ENCODE measurements around the gene DPP4. TPM values are rescaled to one million over a fixed set of nuclear protein-coding genes. Genes with fewer than 3 reads are reported as not detected.

The DPP4 gene
- total RNA-seq, 1 experiment from 2014 or later: 23.3 TPM

GRCh38 chr2:162030363-162031190 lies 43.4 kb downstream of the DPP4 start:
- intact Hi-C loops (cut with micrococcal nuclease): no loop called here
- POLR2A ChIA-PET (ENCODE audit: unreplicated experiment): no interaction called here
- Histone ChIP-seq H3K36me3 (ENCODE audit: low read depth, low read length) (peaks cover 4% of the 10 kb centered on the region; the same call in 1 of the 2 replicates), H3K27ac (ENCODE audit: low read length) (0 out of 2 replicates have a peak overlapping the region, but pooled peaks have one; percentile 70), H3F3A (ENCODE audit: low read length, unreplicated experiment) (no peaks in the 10 kb centered on the region), H3K4me2 (ENCODE audit: low read length) (no peak overlapping the region), H3K9ac (ENCODE audit: low read length) (no peak overlapping the region), H4K20me1 (ENCODE audit: low read length) (no peaks in the 10 kb centered on the region), H2AFZ (ENCODE audit: low read length) (no peak overlapping the region), H3K4me1 (ENCODE audit: insufficient read depth, low read length) (peaks cover 53% of the 10 kb centered on the region), H3K4me3 (ENCODE audit: low read length) (no peak overlapping the region), H3K79me2 (ENCODE audit: low read length) (no peaks in the 10 kb centered on the region), H3K9me3 (ENCODE audit: low read length) (no peaks in the 10 kb centered on the region), H3K27me3 (ENCODE audit: low read length) (no peaks in the 10 kb centered on the region), H3K9me2 (replicated peaks; ENCODE audit: low read length) (no peaks in the 10 kb centered on the region)
- CTCF ChIA-PET: no interaction called here
- ATAC-seq (no peak), DNase-seq (peak; percentile 30)
- TF ChIP-seq, protein P1, sequence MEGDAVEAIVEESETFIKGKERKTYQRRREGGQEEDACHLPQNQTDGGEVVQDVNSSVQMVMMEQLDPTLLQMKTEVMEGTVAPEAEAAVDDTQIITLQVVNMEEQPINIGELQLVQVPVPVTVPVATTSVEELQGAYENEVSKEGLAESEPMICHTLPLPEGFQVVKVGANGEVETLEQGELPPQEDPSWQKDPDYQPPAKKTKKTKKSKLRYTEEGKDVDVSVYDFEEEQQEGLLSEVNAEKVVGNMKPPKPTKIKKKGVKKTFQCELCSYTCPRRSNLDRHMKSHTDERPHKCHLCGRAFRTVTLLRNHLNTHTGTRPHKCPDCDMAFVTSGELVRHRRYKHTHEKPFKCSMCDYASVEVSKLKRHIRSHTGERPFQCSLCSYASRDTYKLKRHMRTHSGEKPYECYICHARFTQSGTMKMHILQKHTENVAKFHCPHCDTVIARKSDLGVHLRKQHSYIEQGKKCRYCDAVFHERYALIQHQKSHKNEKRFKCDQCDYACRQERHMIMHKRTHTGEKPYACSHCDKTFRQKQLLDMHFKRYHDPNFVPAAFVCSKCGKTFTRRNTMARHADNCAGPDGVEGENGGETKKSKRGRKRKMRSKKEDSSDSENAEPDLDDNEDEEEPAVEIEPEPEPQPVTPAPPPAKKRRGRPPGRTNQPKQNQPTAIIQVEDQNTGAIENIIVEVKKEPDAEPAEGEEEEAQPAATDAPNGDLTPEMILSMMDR (conservative IDR thresholded peaks at IDR 0.05; ENCODE audit: low read depth, low read length): no peak
- TF ChIP-seq EZH2 (IDR thresholded peaks at IDR 0.05; ENCODE audit: low read length, unreplicated experiment) (no peak), EZH2phosphoT487 (IDR thresholded peaks at IDR 0.05; ENCODE audit: borderline replicate concordance, low read length) (no peak)
- no TSS peak for BruUV-seq (replicated peaks)

DNA sequence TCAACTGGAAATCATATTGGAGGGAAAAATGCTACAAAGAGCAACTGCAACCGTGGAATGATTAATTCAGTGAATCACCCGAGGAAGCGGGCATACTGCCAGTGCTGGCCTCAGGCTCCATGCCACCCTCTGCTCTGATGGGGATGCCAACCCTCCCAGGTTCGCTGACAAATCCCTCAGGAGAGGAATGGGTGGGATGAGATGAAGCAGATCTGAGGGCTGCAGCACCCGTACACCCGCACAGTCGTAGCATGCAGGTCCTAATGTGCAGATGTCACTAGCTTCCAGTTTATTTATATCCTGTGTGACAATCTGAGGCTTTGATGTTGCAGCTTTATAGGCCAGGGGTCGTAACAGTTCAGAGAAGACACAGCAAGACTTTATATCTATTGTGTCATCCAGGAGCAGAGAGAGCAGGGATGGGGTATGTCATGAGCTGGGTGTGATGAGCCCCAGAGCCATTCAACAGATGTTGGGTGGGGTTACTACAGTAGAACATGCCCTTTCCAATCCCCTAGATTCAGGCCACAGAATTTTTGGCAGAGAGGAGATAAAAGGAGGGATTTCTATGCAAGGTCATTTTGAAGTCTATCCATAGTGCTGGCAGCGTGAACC lies 44.6 kb downstream of the DPP4 start:
- Histone ChIP-seq H3K4me3 (ENCODE audit: low read length) (no peak overlapping the region), H3K36me3 (ENCODE audit: low read depth, low read length) (peaks cover 4% of the 10 kb centered on the region; the same call in 1 of the 2 replicates), H3K4me2 (ENCODE audit: low read length) (peak overlapping the region; percentile 47), H3K9ac (ENCODE audit: low read length) (no peak overlapping the region), H4K20me1 (ENCODE audit: low read length) (no peaks in the 10 kb centered on the region), H3K9me3 (ENCODE audit: low read length) (no peaks in the 10 kb centered on the region), H3F3A (ENCODE audit: low read length, unreplicated experiment) (peaks cover 3% of the 10 kb centered on the region), H3K27me3 (ENCODE audit: low read length) (no peaks in the 10 kb centered on the region), H2AFZ (ENCODE audit: low read length) (no peak overlapping the region), H3K27ac (ENCODE audit: low read length) (peak overlapping the region; percentile 70), H3K79me2 (ENCODE audit: low read length) (no peaks in the 10 kb centered on the region), H3K9me2 (replicated peaks; ENCODE audit: low read length) (no peaks in the 10 kb centered on the region), H3K4me1 (ENCODE audit: insufficient read depth, low read length) (peaks cover 65% of the 10 kb centered on the region)
- BruUV-seq (replicated peaks): no TSS peak
- no peak for TF ChIP-seq EZH2 (IDR thresholded peaks at IDR 0.05; ENCODE audit: low read length, unreplicated experiment)
- no peak for TF ChIP-seq EZH2phosphoT487 (IDR thresholded peaks at IDR 0.05; ENCODE audit: borderline replicate concordance, low read length)
- TF ChIP-seq, protein P1 (conservative IDR thresholded peaks at IDR 0.05; ENCODE audit: low read depth, low read length): no peak
- ATAC-seq (peak; percentile 58), DNase-seq (peak; percentile 96)
- intact Hi-C loops (cut with micrococcal nuclease): loop anchor here (1.0 to 5.0 kb wide), 4 partner anchors 43 to 93 kb away; partner anchors contain the start of gene DPP4
- POLR2A ChIA-PET (ENCODE audit: unreplicated experiment): no interaction called here
- CTCF ChIA-PET: no interaction called here

Measured in PC-3 (cell line).